ENCODE results near the gene ASTL.

Gene ASTL

GRCh38 chr2:96112501-96113366 lies 25.6 kb downstream of the ASTL start:
- DNase-seq (ENCODE audit: low read depth) = no peak

GRCh38 chr2:96111823-96112500 lies 26.3 kb downstream of the ASTL start:
- DNase-seq (ENCODE audit: low read depth) = no peak

GRCh38 chr2:96111257-96111640 lies 27.1 kb downstream of the ASTL start:
- no peak for DNase-seq (ENCODE audit: low read depth)

- no peak for DNase-seq (ENCODE audit: low read depth)
These were observed 27.6 kb downstream of the ASTL start for GRCh38 chr2:96110621-96111256.

- no peak for DNase-seq (ENCODE audit: low read depth)
These were observed 28.3 kb downstream of the ASTL start for GRCh38 chr2:96109931-96110511.

DNA sequence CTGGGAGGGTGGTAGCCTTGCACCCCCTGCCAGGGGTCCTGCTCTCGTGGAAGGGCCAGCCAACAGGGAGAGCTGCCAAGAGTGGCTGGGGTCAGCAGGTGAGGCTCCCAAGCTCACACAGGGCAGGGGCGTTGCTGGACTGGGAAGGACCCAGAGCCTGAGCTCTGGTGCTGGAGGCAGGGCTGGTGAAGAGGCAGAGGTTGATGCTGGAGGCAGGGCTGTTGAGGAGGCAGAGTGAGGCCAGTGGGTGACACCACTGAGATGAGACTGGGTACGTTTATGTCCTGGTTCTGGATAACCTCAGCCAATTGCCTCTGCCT lies 29.0 kb downstream of the ASTL start:
- DNase-seq (ENCODE audit: low read depth) = no peak

DNA sequence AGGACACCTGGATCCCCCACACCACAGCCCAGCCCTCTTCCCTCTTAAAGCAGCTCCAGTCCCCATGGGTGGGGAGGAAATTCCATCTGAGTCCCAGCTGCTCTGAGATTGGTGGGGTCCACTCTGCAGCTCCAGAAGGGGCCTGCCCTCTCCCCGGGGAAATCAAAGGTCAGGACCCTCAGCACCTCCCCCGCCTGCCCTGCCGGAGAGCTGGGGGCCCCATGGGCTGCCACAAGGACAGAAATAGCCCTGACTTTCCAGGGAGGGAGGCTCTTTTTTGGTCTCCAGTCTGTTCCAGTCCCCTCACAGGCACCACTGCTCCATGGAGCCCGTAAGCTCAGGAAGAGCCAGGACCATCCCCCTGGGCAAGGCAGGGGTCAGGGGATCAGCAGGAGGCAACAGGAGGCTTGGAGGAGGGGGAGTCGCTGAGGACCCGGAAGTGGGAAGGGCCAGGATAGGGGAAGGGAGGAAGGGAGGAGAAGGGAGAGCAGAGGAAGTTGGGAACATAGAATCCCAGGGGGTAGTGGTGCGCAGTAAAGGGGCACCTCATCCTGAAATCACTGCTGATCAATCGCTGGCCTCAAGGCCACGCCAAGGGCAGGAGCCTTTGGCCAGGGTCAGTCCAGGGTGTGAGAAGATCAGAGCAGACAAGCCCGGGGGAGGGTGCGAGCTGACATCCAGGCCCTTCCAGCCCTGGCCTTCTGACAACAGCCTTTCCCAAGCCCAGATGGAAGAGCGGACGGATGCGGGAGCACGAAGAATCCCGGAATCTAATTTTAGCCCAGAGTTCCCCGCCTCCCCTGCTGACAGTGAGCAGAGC lies 29.6 kb downstream of the ASTL start:
- no peak for DNase-seq (ENCODE audit: low read depth)

DNA sequence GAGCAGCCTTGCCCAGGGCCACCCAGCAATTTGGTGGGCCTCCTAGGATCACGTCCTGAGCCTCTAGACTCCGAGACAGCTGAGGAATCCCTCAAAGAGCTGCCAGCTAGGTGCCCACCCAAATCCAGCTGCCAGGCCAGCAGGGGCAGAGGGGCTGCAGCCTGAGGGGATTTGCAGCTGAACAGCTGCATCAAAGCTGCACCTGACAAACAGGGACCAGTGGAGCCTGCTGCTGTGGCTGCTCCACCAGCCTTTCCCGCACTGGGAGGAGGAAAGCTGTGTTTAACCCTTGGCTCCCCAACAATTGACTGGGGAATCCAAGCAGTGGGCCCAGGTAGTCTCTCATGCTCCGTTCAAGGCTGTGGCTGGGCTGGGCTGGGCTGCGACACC lies 30.2 kb downstream of the ASTL start:
- DNase-seq (ENCODE audit: low read depth) = no peak

GRCh38 chr2:96107708-96108065 lies 30.6 kb downstream of the ASTL start:
- no peak for DNase-seq (ENCODE audit: low read depth)

DNA sequence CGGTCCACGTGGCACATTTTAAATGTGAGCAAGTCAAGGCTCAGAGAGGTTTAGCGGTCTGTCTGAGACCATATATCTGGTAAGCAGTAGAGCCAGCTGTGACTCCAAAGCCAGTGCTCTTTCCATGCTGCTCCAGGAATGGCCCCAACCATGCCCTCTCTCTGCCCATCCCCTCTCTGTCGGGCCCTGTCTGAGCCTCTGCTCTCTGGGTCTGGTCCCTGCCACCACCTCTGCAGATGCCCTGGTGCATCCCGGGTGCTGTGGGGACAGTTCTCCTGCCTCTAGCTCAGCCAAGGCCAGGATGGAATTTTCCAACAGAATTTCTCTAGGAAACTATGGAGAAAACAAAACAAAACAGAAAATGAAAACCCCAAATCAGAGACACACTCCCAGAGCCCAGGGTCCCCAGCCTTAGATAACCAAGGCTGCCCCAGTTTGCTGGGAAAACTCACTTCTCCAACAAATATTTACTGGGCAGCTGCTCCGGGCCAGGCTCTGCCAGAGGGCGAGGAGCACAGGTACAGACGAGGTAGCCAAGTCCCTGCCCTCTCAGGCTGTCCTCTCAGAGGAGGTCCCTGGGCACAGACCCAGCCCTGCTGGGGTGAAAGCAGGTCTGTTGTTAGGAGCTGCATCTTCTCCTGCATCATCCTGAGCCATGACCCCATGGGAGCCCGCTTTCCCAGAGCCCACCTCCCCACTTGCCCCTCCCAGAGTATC lies 31.2 kb downstream of the ASTL start:
- DNase-seq (ENCODE audit: low read depth) = no peak

DNA sequence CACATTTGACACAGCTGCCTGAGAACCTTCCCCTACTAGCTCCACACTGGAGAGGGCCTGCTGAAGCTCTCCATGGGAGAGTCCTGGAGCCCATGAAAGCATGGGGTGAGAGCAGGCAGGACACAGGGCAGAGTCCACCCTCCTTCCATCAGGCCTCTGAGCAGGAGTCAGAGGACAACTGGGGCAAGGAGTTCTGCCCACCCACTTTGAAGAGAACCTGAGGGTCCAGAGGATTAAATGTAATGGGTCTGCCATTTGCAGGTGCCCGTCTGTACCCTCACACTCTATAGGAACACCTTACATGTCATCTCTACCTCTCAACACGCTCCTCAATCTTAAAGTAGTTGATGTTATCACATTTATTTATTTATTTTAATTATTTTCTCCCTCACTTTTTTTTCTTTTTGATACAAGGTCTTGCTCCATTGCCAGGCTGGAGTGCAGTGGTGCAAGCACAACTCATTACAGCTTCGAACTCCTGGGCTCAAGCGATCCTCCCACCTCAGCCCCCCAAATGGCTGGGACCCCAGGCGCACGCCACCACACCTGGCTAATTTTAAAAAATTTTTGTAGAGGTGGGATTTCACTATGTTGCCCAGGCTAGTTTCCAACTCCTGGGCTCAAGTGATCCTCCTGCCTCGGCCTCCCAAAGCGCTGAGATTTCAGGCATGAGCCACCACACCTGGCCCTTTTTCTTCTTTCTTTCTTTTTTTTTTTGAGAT lies 32.1 kb downstream of the ASTL start:
- no peak for DNase-seq (ENCODE audit: low read depth)

- DNase-seq (ENCODE audit: low read depth) = no peak
These were observed 33.0 kb downstream of the ASTL start for GRCh38 chr2:96105152-96105915.

GRCh38 chr2:96104487-96104861 lies 33.8 kb downstream of the ASTL start:
- DNase-seq (ENCODE audit: low read depth) = no peak

GRCh38 chr2:96103761-96104486 lies 34.4 kb downstream of the ASTL start:
- no peak for DNase-seq (ENCODE audit: low read depth)

GRCh38 chr2:96103187-96103601 lies 35.1 kb downstream of the ASTL start:
- no peak for DNase-seq (ENCODE audit: low read depth)

GRCh38 chr2:96102596-96103186 lies 35.6 kb downstream of the ASTL start:
- no peak for DNase-seq (ENCODE audit: low read depth)

DNA sequence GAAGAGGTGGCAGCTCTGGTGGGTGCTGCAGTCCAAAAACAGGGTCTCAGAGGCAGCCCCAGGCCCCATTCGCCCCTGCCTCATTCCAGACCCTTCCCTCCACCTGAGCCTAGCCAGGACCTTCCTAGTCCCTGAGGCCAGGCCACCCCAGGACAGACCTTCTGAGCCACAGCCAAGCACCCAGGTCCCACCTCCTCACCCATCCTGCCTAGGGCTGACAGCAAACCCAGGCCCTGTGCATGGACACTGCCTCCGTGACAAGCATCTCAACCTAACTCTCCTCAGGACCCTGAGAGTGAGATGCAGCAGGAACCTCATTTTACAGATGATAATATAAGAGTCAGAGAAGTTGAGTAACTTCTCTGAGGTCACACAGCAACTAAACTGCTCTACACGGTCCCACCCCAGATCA lies 37.4 kb downstream of the ASTL start:
- DNase-seq (ENCODE audit: low read depth) = no peak

GRCh38 chr2:96099861-96100798 lies 38.2 kb downstream of the ASTL start:
- no peak for DNase-seq (ENCODE audit: low read depth)

All from activated T-cell treated with anti-CD3 and anti-CD28 coated beads for 24 hours (primary cell).